ENCODE measurements around the gene MAP2K7.
"Not testable (repeated sequence)": the region's sequence is repeated elsewhere in the genome, so short reads cannot be mapped to it uniquely, and the experiment has no call there.

The MAP2K7 gene

GRCh38 chr19:7928741-7929701 lies 25.3 kb downstream of the MAP2K7 start:
- DNase-seq (ENCODE audit: low read depth in 1 of 2, low spot score in 1 of 2), result peak; percentile 47 to 48

- not testable (repeated sequence) for DNase-seq (ENCODE audit: low read depth in 1 of 2, low spot score in 1 of 2)
These were observed 26.4 kb downstream of the MAP2K7 start for GRCh38 chr19:7930030-7930429.

- DNase-seq (ENCODE audit: low read depth in 1 of 2, low spot score in 1 of 2), result no peak
These were observed 27.1 kb downstream of the MAP2K7 start for GRCh38 chr19:7930765-7931164.

- DNase-seq (ENCODE audit: low read depth in 1 of 2, low spot score in 1 of 2), result no peak
These were observed 27.8 kb downstream of the MAP2K7 start for GRCh38 chr19:7931221-7932061.

GRCh38 chr19:7932276-7932929 lies 28.7 kb downstream of the MAP2K7 start:
- no peak for DNase-seq (ENCODE audit: low read depth in 1 of 2, low spot score in 1 of 2)

- DNase-seq (ENCODE audit: low read depth in 1 of 2, low spot score in 1 of 2), result no peak
These were observed 29.2 kb downstream of the MAP2K7 start for GRCh38 chr19:7932930-7933300.

GRCh38 chr19:7933411-7933810 lies 29.7 kb downstream of the MAP2K7 start:
- DNase-seq (ENCODE audit: low read depth in 1 of 2, low spot score in 1 of 2), result no peak

GRCh38 chr19:7933828-7934725 lies 30.4 kb downstream of the MAP2K7 start:
- DNase-seq (ENCODE audit: low read depth in 1 of 2, low spot score in 1 of 2), result no peak

- no peak for DNase-seq (ENCODE audit: low read depth in 1 of 2, low spot score in 1 of 2)
These were observed 31.1 kb downstream of the MAP2K7 start for GRCh38 chr19:7934766-7935165.

GRCh38 chr19:7940841-7941240 lies 37.2 kb downstream of the MAP2K7 start:
- DNase-seq (ENCODE audit: low read depth in 1 of 2, low spot score in 1 of 2), result no peak

GRCh38 chr19:7941895-7942596 lies 38.4 kb downstream of the MAP2K7 start:
- no peak for DNase-seq (ENCODE audit: low read depth in 1 of 2, low spot score in 1 of 2)

GRCh38 chr19:7942981-7943443 lies 39.3 kb downstream of the MAP2K7 start:
- no peak for DNase-seq (ENCODE audit: low read depth in 1 of 2, low spot score in 1 of 2)

GRCh38 chr19:7943444-7944176 lies 39.9 kb downstream of the MAP2K7 start, which contains the start of gene TIMM44:
Gene TIMM44, minus strand, starts transcription at chr19:7943666. Its CDS starts 15 bp downstream, at chr19:7943651.
- peak; percentile 96 to 97 for DNase-seq (ENCODE audit: low read depth in 1 of 2, low spot score in 1 of 2)

- peak; percentile 73 to 81 for DNase-seq (ENCODE audit: low read depth in 1 of 2, low spot score in 1 of 2)
These were observed 40.6 kb downstream of the MAP2K7 start for GRCh38 chr19:7944177-7944761.

GRCh38 chr19:7947939-7948338 lies 44.3 kb downstream of the MAP2K7 start:
- no peak for DNase-seq (ENCODE audit: low read depth in 1 of 2, low spot score in 1 of 2)

- DNase-seq (ENCODE audit: low read depth in 1 of 2, low spot score in 1 of 2), result no peak
These were observed 49.4 kb downstream of the MAP2K7 start for GRCh38 chr19:7953060-7953459.

- DNase-seq (ENCODE audit: low read depth in 1 of 2, low spot score in 1 of 2), result no peak
These were observed 49.9 kb downstream of the MAP2K7 start for GRCh38 chr19:7953576-7953975.

GRCh38 chr19:7955696-7956095 lies 52.0 kb downstream of the MAP2K7 start:
- no peak for DNase-seq (ENCODE audit: low read depth in 1 of 2, low spot score in 1 of 2)

Data from stimulated activated CD4-positive, alpha-beta T cell treated with anti-CD3 and anti-CD28 coated beads, Interleukin-15, amount 100 ng/mL, for 1 hour (primary cell).